GM21717 (cell line): ENCODE measurements around the gene CYP2J2.
"Not testable (repeated sequence)": the region's sequence is repeated elsewhere in the genome, so short reads cannot be mapped to it uniquely, and the experiment has no call there.

Experiments
- ATAC-seq: cut with Tn5 transposase; IDR thresholded peaks from one replicate; pipeline ENCODE4 v1.9.1; 2021; ENCODE audit warnings: mild to moderate bottlenecking, moderate library complexity; ENCODE audit not compliant: unreplicated experiment

CYP2J2 gene, protein sequence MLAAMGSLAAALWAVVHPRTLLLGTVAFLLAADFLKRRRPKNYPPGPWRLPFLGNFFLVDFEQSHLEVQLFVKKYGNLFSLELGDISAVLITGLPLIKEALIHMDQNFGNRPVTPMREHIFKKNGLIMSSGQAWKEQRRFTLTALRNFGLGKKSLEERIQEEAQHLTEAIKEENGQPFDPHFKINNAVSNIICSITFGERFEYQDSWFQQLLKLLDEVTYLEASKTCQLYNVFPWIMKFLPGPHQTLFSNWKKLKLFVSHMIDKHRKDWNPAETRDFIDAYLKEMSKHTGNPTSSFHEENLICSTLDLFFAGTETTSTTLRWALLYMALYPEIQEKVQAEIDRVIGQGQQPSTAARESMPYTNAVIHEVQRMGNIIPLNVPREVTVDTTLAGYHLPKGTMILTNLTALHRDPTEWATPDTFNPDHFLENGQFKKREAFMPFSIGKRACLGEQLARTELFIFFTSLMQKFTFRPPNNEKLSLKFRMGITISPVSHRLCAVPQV

DNA sequence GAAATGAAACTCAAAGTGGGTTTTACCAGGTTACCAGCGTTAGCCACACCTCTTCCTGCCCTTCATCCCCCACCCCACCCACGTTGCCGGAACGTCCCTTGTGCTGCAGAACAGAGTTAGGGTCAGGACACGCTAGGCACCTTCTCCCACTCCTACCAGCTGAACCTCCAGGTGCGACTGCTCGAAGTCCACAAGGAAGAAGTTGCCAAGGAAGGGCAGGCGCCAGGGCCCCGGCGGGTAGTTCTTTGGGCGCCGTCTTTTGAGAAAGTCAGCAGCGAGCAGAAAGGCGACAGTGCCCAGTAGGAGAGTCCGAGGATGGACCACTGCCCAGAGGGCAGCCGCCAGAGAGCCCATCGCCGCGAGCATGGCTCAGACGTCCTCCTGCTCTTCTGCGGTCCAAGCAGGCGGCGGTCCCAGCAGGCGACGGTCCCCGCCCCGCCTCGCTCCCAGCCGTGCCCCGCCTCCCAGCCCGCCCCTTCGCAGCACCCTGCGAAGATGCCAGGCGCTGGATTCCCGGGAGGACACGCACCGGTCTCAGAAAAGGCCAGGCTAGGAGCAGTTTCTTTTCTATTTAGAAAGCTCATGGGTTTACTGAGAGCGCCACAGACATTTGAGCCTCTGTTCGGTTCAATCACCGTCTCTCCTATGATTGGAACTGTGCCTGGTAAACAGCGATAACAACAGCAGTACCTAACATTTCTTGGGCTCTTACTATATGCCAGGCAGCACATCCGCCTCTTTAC is at the start of gene CYP2J2:
CYP2J2 (minus strand) TSS at position 393 of the 743 bp plus-strand sequence; CDS start at position 366, 27 bp downstream.
- peak; percentile 64 for ATAC-seq

DNA sequence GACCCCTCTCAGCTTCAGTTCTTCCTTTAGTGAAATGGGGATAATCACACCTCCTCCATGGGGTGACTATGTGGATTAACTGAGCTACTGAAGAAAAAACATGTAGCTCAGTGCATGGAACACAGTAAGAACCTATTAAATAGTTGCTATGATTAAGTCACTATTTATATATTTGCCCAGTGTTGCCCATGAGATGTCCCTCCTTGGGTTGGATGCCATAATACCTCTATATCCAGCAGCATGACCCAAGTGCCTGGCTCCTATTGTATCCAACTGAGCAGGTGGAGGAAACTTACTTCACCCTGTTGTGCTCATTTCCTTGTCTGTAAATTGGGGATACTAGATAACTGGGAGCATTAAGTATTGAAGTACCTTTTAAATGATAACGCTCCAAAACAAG is 47.1 kb upstream of the CYP2J2 start:
- ATAC-seq = no peak

DNA sequence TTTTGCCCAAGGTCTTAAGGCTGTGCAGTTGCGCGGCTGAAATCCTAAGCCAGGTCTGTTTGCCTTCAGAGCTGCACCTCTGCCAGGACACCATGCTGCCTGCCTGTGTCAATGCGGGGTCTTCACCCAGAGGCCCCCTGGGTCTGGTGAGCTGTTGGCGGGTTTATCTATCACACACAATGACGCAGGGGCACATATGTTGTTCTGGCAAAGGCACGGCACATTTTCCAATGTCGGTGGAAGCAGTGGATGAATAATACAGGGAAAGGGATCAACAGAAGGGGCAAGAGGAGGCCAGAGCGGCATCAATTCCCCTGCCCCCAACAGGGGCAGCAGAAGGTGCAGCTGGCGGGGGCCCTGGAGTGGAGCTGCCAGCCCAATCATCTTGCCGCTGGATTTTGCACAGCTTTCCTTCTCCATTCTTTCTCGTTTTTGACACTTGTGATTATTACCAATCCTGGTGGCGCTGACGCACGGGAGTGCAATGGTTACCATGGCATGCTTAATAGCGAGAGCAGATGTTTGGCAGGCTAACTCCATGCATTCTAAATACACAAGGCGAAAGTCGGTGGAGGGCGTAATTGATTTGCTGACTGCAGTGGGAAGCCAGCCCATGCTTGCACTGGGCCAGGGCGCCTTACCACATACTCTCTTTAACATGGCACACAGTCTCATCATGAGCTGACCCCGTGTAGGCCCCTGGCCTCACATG is 45.8 kb upstream of the CYP2J2 start:
- no peak for ATAC-seq

DNA sequence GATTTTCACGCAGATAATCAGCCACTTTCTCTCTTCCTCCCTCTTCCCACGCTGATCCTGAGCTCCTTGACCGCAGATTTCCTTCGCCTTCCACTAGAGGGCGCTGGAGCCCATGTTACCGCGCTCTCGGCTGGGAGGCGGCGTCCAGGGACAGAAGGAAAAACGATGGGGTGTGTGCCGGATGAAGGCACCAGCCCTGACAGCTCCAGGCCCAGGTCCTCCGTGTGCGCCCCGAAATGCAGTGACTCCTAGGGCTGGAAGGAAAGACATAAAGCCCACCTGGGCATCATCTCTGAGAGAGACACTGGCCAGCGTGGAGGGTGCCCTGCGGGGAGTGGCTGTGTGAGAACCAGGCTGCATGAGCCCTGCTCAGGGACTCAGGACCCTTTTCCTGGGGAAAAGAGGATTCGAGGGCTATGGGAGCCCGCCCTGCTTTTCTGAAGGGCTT is 44.9 kb upstream of the CYP2J2 start:
- ATAC-seq = no peak

DNA sequence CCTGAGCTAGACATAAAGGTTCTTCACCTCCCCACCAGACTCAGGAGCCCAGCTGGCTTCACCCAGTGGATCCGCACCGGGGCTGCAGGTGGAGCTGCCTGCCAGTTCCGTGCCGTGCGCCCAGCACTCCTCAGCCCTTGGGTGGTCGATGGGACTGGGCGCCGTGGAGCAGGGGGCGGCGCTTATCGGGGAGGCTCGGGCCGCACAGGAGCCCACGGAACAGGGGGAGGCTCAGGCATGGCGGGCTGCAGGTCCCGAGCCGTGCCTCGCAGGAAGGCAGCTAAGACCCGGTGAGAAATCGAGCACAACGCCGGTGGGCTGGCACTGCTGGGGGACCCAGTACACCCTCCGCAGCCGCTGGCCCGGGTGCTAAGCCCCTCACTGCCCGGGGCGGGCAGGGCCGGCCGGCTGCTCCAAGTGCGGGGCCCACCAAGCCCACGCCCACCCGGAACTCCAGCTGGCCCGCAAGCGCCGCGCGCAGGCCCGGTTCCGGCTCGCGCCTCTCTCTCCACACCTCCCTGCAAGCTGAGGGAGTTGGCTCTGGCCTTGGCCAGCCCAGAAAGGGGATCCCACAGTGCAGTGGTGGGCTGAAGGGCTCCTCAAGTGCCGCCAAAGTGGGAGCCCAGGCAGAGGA is 43.1 kb upstream of the CYP2J2 start:
- ATAC-seq = not testable (repeated sequence)

DNA sequence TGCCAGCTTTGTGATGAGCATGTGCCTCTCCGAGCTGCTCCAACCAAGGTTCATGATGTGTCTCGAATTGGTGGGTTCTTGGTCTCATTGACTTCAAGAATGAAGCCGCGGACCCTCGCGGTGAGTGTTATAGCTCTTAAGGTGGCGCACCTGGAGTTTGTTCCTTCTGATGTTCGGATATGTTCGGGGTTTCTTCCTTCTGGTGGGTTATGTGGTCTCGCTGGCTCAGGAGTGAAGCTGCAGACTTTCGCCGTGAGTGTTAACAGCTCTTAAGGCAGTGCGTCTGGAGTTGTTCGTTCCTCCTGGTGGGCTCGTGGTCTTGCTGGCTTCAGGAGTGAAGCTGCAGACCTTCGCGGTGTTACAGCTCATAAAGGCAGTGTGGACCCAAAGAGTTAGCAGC is 42.2 kb upstream of the CYP2J2 start:
- ATAC-seq = not testable (repeated sequence)

DNA sequence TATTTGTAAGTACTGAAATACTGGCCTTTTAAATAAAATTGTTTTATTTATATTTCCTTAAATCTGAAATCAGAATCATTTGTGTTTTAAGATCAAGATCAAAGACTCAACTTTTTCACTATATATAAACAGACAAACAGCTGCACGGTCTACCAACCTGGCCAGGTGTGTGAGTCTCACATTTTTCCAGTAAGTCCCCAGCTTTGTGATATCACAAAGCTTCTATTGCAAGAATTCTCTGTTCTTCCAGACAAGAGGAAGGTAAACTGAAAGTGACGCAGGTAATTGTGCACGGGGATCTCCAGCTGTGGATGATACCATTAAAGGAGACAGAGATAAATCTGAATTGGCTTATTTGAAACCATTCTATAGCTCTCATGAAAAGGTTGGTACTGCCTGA is 41.2 kb upstream of the CYP2J2 start:
- no peak for ATAC-seq

DNA sequence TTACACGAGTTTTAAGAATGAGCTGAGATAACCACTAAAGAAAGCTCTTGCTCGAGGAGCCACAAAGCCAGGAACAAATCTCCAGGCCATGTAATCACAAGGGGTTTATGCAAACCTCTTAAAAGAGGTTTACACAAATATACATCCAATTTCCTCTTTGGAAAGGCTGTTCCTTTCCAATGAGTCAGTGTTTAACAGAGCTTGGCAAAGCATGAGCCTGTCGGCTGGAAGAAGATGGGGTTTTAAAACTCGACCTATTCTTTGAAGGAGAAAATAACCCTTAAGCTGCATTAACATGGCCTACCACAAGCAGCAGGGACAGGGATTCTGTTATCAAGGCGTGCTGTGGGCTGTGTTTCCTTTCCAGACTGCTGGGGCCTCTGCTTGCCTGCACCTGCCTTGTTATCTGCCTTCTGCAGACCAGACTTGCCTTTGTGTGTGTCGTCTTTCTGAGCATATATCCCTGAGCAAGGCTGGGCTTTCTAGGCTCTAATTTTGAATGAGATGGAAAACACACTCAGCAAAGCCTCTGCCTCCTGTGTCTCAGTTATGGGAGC is 40.6 kb upstream of the CYP2J2 start:
- ATAC-seq = no peak

DNA sequence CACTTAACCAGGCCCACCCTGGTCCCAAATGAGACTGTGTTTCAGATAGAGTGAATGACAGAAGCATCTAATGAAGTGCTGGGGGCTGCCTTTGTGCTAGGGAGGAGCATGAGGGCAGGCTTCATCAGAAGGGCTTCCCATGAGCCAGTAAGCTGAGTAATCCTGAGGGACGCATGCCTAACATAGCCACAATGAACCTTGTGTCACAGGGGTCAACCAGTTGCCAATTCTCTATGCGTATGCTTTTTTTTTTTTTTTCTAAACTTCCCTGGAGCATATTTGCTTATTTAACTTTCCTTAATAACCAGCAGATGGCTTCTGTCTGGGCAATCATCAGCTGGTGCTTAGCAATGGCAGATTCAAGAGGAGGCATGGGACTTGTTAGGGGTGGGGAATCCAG is 25.5 kb upstream of the CYP2J2 start:
- ATAC-seq = no peak

DNA sequence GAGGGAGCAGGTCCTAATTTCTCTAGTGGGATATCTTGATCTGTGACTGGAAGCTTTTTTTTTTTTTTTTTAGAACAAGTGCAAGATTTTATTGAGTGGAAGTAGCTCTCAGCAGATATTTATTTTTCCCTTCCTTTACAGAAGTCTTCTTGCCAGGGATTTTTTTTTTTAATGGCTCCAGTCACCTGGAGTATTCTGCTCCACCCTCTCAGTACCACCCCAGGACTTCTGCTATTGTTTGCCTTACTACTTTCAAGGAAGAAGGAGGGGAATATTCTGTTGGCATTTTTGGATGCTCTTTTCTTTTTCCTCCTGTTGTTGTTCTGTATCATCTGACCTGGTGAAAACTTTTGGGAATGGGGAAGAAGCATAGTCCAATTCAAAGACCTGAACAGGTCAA is 23.1 kb upstream of the CYP2J2 start:
- no peak for ATAC-seq

DNA sequence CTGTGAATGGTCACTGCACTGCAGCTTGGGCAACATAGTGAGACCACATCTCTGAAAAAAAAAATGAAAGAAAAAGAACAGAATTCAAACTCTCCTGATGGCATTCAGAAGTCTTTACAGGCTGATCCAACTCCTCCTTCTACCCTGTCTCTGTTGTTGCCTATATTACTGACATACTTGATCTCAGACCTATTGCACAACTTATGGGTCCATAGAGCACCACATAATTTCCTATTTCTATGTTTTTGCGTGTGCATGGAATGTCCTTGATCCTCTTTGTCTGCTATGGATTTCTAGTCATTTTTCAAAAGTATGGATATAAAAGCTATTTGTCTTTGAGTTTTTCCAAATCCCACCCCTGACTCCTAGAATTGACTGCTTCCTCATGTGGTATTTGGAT is 22.4 kb upstream of the CYP2J2 start:
- ATAC-seq = no peak

DNA sequence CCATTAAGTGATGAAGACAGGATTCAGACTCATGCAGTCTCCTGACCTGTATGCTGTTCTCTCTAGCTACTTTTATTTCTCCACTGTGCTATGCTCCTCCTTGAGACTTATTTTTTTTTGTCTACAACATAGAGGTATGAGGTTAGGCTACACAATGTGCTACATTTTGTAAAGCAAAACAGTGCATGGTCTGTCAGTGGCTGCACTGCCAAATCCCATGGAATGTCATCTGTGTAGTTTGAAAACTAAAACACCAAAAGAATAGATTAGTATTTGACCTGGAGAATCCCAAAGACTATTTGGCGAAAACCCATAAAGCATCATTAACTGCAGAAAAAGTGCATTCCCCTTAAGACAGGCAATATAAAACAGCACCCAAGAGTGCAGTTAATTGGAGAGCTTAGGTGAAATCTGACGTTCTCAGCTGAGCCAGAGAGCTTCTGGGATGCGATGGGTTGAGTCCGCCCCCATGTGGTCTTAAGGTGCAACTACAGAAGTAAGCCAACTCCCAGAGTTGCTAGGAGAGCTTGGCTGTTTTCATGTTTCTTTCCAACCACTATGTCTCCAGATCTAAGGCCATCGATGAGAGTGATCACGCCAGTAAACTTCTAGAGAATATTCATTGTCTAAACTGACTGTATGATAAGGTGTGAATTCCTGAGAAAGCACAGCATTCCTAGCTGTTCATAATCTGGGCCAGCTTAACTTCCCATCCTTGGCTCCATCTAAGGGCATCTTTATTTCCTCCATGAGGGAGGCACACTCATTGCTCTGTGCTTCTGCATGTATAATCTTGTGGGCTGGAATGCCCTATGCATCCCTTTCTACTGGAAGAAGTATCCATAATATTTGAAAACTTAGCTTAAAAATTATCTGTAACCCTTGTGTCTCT is 20.7 kb upstream of the CYP2J2 start:
- peak; percentile 96 for ATAC-seq

DNA sequence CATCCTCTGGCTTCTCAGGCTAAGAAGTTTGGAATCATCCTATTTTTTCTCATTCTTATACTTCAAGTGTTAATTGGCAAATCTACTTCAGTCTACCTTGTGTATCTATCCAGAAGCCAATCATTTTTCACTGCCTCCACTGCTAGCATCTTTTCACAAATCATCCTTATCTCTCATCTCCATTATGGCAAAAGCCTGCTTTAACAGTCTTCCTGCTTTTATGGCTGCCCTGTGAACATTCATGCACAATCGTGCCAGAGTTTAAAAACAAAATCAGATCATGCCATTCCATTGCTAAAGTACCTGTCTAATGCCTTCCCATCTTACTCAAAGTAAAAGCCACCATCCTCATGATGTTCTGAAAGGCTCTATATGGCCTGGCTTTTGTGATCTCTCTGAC is 19.2 kb upstream of the CYP2J2 start:
- no peak for ATAC-seq

DNA sequence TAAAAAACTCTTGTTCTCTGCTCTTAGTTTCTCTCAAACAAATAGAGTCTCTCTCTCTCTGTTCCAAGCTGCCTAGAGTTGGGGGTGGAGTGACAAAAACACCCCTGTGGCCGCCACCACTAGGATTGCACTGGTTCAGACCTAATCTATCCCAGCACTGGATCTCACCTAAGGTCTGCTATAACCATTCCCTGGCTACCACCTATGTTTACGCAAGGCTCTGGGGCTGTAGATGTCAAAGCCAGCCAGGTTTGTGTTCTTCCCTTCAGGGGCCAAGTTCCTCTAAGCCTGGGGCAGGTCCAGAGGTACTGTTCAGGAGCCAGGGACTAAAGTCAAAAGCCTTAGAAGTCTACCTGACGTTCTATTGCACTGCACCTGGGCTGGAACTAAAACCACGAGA is 12.8 kb upstream of the CYP2J2 start:
- ATAC-seq = no peak

DNA sequence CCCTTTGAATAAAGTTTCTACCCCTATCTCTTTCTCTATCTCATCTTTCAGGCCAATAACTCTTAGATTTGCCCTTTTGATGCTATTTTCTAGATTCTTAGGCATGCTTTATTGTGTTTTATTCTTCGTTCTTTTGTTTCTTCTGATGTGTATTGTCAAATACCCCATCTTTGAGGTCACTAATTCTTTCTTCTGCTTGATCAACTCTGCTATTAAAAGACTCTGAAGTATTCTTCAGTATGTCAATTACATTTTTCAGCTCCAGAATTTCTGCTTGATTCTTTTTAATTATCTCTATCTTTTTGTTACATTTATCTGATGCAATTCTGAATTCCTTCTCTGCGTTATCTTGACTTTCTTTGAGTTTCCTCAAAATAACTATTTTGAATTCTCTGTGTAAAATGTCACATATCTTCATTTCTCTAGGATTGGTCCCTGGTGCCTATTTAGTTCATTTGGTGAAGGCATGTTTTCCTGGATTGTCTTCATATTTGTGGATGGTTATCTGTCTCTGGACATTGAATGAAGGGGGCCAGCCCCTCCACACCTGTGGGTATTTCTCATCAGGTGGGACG is 11.2 kb upstream of the CYP2J2 start:
- ATAC-seq = no peak

DNA sequence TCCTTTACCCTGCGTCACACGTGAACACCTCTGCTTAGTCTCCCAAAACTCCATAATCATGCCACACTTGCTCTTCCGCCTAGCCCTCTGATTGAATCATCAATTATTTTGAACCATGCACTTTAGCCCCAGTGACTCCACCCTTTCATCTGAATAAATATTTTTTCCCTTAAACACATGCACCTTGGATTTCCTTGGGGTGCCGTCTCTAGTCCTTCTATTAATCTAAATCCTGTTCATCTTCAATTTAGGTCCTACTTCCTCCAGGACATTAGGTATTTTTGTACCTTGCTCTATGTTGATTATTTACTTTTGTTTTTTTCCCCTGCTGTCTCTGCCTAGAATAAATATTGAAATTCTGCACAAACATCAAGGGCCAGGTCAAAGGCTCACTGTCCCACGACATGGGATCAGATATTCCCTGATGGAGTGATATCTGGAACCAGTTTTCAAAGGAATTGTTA is 9.8 kb upstream of the CYP2J2 start:
- no peak for ATAC-seq

DNA sequence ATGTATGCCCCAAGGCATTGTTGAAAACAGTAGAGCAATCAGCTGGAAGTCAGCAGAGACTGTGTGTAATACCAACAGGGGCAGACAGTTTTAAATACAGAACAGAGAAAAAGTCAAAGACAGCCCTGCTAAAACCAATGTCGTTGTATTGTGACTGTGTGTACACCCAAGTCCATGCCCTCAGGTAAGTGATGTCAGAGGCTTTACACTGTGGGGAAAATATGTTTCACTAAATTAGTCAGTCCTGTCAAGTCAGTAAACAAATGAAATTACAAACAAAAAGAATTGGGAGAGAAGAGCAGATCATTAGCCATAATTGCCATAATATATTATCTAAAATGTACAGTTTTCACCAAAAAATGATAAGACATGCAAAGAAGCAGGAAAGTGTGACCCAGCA is 2.4 kb upstream of the CYP2J2 start:
- no peak for ATAC-seq

DNA sequence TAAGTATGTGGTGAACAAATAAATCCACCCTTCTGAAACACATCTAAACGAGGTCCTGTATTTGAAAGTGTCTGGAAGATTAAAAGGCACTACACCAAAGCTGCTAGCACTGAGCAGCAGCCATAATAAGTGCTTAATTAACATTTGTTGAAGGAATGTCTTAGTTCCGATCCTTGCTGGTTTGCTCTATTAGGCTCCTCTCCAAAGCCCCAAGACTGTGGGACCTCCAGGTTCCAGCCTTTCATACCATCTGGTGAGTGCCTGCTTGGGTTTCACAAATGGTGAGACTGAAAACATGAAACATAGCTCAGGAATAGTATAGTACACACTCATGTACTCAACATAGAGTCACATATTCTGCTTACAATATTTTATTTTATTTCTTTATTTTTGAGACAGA is 640 bp upstream of the CYP2J2 start:
- no peak for ATAC-seq

DNA sequence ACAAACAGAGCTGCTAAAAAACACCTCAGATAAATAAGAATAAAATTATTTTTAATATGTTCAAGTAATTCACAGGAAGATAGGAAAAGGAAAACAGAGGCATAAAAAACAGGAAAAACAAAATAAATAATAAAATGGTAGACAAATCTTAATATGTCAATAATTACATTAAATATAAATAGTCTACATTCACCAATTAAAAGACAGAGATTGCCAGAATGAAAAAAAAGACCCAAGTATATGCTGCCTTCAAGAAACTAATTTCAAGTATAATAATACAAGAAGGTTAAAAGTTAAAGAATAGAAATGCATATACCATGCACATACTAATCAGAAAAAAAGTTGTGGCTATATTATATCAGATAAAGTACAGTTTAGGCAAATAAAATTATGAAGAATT is 1.9 kb downstream of the CYP2J2 start:
- ATAC-seq = no peak
